ENCODE measurements around the gene BPIFB4.

DNA sequence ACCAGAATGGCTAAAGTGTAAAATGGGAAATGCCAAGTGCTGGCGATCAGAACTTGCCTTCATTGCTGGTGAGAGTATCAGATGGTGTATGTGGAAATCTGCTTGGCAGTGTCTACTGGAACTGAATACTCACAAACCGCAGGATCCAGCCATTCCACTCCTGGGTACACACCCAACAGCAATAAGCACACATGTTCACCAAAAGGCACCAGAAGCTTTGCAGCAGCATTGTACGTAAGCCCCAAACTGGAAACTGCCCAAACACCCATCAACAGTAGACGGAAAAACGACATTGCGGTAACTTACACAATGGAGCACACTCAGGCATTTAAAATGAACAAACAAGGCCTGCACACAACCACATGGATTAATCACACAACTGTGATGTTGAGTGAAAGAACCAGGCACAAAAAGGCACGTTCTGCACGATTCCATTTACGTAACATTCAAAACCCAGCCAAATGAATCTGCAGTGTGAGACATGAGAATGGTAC lies 51.2 kb downstream of the BPIFB4 start:
- TF ChIP-seq MYC (IDR thresholded peaks at IDR 0.05; ENCODE audit: low read depth, low read length): no peak
- TF ChIP-seq, protein P1, sequence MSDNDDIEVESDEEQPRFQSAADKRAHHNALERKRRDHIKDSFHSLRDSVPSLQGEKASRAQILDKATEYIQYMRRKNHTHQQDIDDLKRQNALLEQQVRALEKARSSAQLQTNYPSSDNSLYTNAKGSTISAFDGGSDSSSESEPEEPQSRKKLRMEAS (IDR thresholded peaks at IDR 0.05; ENCODE audit: insufficient read depth, insufficient read length): no peak
